Measurements from ENCODE around the gene WEE2. TPM values are rescaled to one million over a fixed set of nuclear protein-coding genes. Genes with fewer than 3 reads are reported as not detected.

WEE2 gene
- total RNA-seq, 6 experiments from 2014 or later: not detected

GRCh38 chr7:141700848-141701371, 7.2 kb upstream of the WEE2 start:
- DNase-seq (no peak), ATAC-seq (peak in 3 of 4 donors; percentile 6 to 21 (median 6))
- Histone ChIP-seq H3K4me3 (peak overlapping the region; percentile 70 to 86 (median 85)), H3K27ac (peak overlapping the region; percentile 20 to 87 (median 82)), H3K4me1 (peaks cover 0 to 33% (median 14%) of the 10 kb centered on the region in 4 donors), H3K9me3 (no peaks in the 10 kb centered on the region), H3K36me3 (no peaks in the 10 kb centered on the region), H3K27me3 (no peaks in the 10 kb centered on the region)
- WGBS (ENCODE audit: insufficient coverage, low coverage, low lambda C conversion rate, missing lambda C conversion rate): 4% methylated on average over 18 of the region's 20 CpGs
- no peak for TF ChIP-seq CTCF (IDR thresholded peaks at IDR 0.05)
- TF ChIP-seq POLR2A (IDR thresholded peaks at IDR 0.05): no peak
- intact Hi-C loops (cut with DNase I): no loop called here

- Histone ChIP-seq H3K27me3 (no peaks in the 10 kb centered on the region), H3K9me3 (no peaks in the 10 kb centered on the region), H3K4me3 (peak overlapping the region; percentile 70 to 86 (median 85)), H3K27ac (peak overlapping the region; percentile 76 to 87 (median 82)), H3K36me3 (no peaks in the 10 kb centered on the region), H3K4me1 (peaks cover 0 to 26% (median 9%) of the 10 kb centered on the region in 4 donors)
- peak; percentile 55 to 78 (median 70) for ATAC-seq
- peak; percentile 51 to 61 (median 55) for DNase-seq
- TF ChIP-seq POLR2A (IDR thresholded peaks at IDR 0.05): no peak
- no peak for TF ChIP-seq CTCF (IDR thresholded peaks at IDR 0.05)
- intact Hi-C loops (cut with DNase I): no loop called here
- 0% methylated on average over 1 of the region's 59 CpGs for WGBS (ENCODE audit: insufficient coverage, low coverage, low lambda C conversion rate, missing lambda C conversion rate)
These were observed 6.6 kb upstream of the WEE2 start for GRCh38 chr7:141701489-141702046.

- intact Hi-C loops (cut with DNase I): no loop called here
- 0% methylated on average over 5 of the region's 62 CpGs for WGBS (ENCODE audit: insufficient coverage, low coverage, low lambda C conversion rate, missing lambda C conversion rate)
- DNase-seq (peak; percentile 65 to 71 (median 65)), ATAC-seq (peak; percentile 72 to 85 (median 83))
- Histone ChIP-seq H3K4me3 (peak within 1 kb of the TSS; percentile 70 to 86 (median 85)), H3K27me3 (no peaks in the 10 kb centered on the region), H3K9me3 (no peaks in the 10 kb centered on the region), H3K36me3 (no peaks in the 10 kb centered on the region), H3K27ac (peak within 1 kb of the TSS; percentile 76 to 87 (median 82)), H3K4me1 (peaks cover 0 to 21% (median 5%) of the 10 kb centered on the region in 4 donors)
- TF ChIP-seq POLR2A (IDR thresholded peaks at IDR 0.05) (no peak), CTCF (IDR thresholded peaks at IDR 0.05) (no peak)
These were observed 6.0 kb upstream of the WEE2 start, which contains the start of gene DENND11 for GRCh38 chr7:141702047-141702567. Gene DENND11 (minus strand): TSS chr7:141702166. CDS start chr7:141702153, 13 bp downstream.

- no peaks in the 10 kb centered on the region for H3K9me3 ChIP-seq
- H3K4me3 ChIP-seq: peak overlapping the region in 1 of 3 donors; percentile 72
- H3K4me1 ChIP-seq: peaks cover 0 to 13% (median 4%) of the 10 kb centered on the region in 4 donors
- H3K36me3 ChIP-seq: no peaks in the 10 kb centered on the region
- ATAC-seq: no peak
- no peaks in the 10 kb centered on the region for H3K27me3 ChIP-seq
- intact Hi-C loops (cut with DNase I): no loop called here
- WGBS (ENCODE audit: insufficient coverage, low coverage, low lambda C conversion rate, missing lambda C conversion rate): 68% methylated on average over 4 of the region's 4 CpGs
- no peak for DNase-seq
- H3K27ac ChIP-seq: no peak overlapping the region
- TF ChIP-seq POLR2A (IDR thresholded peaks at IDR 0.05): no peak
- TF ChIP-seq CTCF (IDR thresholded peaks at IDR 0.05): no peak
These were observed 5.3 kb upstream of the WEE2 start for GRCh38 chr7:141702892-141703291.
